Measurements from ENCODE around the gene FAM234B.

FAM234B gene

GRCh38 chr12:13044002-13044905 lies at the start of gene FAM234B:
Gene FAM234B (plus strand): TSS chr12:13044381. CDS start chr12:13044404, 23 bp downstream.
- DNase-seq (ENCODE audit: low read depth) = peak; percentile 60

GRCh38 chr12:12995088-12995487 lies 49.1 kb upstream of the FAM234B start:
- DNase-seq (ENCODE audit: low read depth) = no peak

GRCh38 chr12:12996209-12996608 lies 48.0 kb upstream of the FAM234B start:
- no peak for DNase-seq (ENCODE audit: low read depth)

GRCh38 chr12:12997156-12997555 lies 47.0 kb upstream of the FAM234B start:
- no peak for DNase-seq (ENCODE audit: low read depth)

- no peak for DNase-seq (ENCODE audit: low read depth)
These were observed 46.4 kb upstream of the FAM234B start for GRCh38 chr12:12997734-12998133.

GRCh38 chr12:12998248-12998647 lies 45.9 kb upstream of the FAM234B start:
- no peak for DNase-seq (ENCODE audit: low read depth)

GRCh38 chr12:12999271-12999958 lies 44.8 kb upstream of the FAM234B start:
- peak; percentile 10 for DNase-seq (ENCODE audit: low read depth)

- DNase-seq (ENCODE audit: low read depth) = peak; percentile 94
These were observed 44.1 kb upstream of the FAM234B start, which contains the start of gene HEBP1 for GRCh38 chr12:12999959-13000615. Gene HEBP1 (minus strand): TSS chr12:13000265. CDS start chr12:13000114, 151 bp downstream.

GRCh38 chr12:13000616-13000924 lies 43.6 kb upstream of the FAM234B start:
- DNase-seq (ENCODE audit: low read depth) = peak; percentile 2

GRCh38 chr12:13000925-13001774 lies 43.0 kb upstream of the FAM234B start:
- no peak for DNase-seq (ENCODE audit: low read depth)

- DNase-seq (ENCODE audit: low read depth) = no peak
These were observed 42.5 kb upstream of the FAM234B start for GRCh38 chr12:13001775-13002040.

GRCh38 chr12:13002301-13003097 lies 41.7 kb upstream of the FAM234B start:
- no peak for DNase-seq (ENCODE audit: low read depth)

GRCh38 chr12:13004361-13004760 lies 39.8 kb upstream of the FAM234B start:
- DNase-seq (ENCODE audit: low read depth) = no peak

- DNase-seq (ENCODE audit: low read depth) = no peak
These were observed 39.2 kb upstream of the FAM234B start for GRCh38 chr12:13004986-13005385.

GRCh38 chr12:13005649-13006048 lies 38.5 kb upstream of the FAM234B start:
- DNase-seq (ENCODE audit: low read depth) = no peak

- no peak for DNase-seq (ENCODE audit: low read depth)
These were observed 36.5 kb upstream of the FAM234B start for GRCh38 chr12:13007496-13008233.

GRCh38 chr12:13008741-13009380 lies 35.3 kb upstream of the FAM234B start:
- no peak for DNase-seq (ENCODE audit: low read depth)

GRCh38 chr12:13011098-13011497 lies 33.1 kb upstream of the FAM234B start:
- no peak for DNase-seq (ENCODE audit: low read depth)

GRCh38 chr12:13022851-13023271 lies 21.3 kb upstream of the FAM234B start:
- DNase-seq (ENCODE audit: low read depth) = no peak
